ENCODE results near the gene HESX1.

Gene HESX1

DNA sequence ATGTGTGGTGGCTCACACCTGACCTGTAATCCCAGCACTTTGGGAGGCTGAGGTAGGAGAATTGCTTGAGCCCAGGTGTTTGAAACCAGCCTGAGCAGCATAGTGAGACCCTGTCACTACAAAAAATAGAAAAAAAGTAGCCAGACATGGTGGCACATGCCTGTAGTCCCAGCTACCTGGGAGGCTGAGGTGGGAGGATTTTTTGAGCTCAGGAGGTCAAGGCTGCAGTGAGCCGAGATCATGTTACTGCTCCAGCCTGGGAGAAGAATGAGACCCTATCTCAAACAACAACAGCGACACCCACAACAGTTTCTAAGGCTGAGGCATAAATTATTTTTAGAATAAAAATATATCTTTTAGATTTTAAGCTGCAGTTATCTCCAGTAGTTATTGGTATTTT, 34.0 kb upstream of the HESX1 start:
- Histone ChIP-seq H3K36me3 (replicated peaks; ENCODE audit: insufficient read depth, low read length) (peaks cover 8% of the 10 kb centered on the region; the same call in 1 of the 2 replicates), H3K4me1 (ENCODE audit: low read length) (peaks cover 9% of the 10 kb centered on the region), H3K9me3 (replicated peaks; ENCODE audit: insufficient read depth, low read length) (no peaks in the 10 kb centered on the region), H3K27ac (ENCODE audit: low read length) (no peak overlapping the region), H3K9me2 (replicated peaks; ENCODE audit: insufficient read depth, low read length) (no peaks in the 10 kb centered on the region), H3K4me2 (ENCODE audit: low read depth, low read length) (no peak overlapping the region), H3K79me2 (ENCODE audit: low read length) (peaks cover 76% of the 10 kb centered on the region), H3K27me3 (replicated peaks; ENCODE audit: insufficient read depth, low read length) (no peaks in the 10 kb centered on the region), H3K4me3 (ENCODE audit: low read length) (no peak overlapping the region), H3F3A (ENCODE audit: insufficient read depth, low read length) (peaks cover 5% of the 10 kb centered on the region), H4K20me1 (ENCODE audit: insufficient read depth, low read length) (no peaks in the 10 kb centered on the region), H3K9ac (ENCODE audit: low read length) (no peak overlapping the region), H2AFZ (ENCODE audit: low read length) (no peak overlapping the region)
- TF ChIP-seq EZH2 (optimal IDR thresholded peaks at IDR 0.05; ENCODE audit: low read depth, low read length) (no peak), EZH2phosphoT487 (IDR thresholded peaks at IDR 0.05; ENCODE audit: low read length) (no peak)
- TF ChIP-seq, protein P1, sequence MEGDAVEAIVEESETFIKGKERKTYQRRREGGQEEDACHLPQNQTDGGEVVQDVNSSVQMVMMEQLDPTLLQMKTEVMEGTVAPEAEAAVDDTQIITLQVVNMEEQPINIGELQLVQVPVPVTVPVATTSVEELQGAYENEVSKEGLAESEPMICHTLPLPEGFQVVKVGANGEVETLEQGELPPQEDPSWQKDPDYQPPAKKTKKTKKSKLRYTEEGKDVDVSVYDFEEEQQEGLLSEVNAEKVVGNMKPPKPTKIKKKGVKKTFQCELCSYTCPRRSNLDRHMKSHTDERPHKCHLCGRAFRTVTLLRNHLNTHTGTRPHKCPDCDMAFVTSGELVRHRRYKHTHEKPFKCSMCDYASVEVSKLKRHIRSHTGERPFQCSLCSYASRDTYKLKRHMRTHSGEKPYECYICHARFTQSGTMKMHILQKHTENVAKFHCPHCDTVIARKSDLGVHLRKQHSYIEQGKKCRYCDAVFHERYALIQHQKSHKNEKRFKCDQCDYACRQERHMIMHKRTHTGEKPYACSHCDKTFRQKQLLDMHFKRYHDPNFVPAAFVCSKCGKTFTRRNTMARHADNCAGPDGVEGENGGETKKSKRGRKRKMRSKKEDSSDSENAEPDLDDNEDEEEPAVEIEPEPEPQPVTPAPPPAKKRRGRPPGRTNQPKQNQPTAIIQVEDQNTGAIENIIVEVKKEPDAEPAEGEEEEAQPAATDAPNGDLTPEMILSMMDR (IDR thresholded peaks at IDR 0.05; ENCODE audit: low read length): no peak
- no peak for DNase-seq

DNA sequence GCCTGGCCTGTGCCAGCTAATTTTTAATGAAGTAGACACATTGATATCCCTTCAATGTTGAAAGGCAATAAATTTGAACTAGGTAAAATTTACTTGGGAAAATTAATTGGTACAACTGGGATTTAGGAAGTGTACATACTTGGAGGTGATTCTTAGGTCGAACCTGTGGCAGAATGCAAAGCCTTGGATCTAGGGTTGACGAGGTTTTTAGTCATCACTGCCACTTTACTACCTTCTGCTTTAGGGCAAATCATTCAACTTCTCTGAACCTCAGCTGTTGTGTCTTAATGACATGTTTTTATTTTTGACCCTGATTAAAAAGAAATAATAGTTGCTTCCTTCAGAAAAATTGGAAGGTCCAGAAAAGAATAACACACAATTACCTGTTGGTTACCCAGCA, 30.2 kb upstream of the HESX1 start:
- Histone ChIP-seq H3K27ac (ENCODE audit: low read length) (no peak overlapping the region), H3K79me2 (ENCODE audit: low read length) (peaks cover 68% of the 10 kb centered on the region), H3F3A (ENCODE audit: insufficient read depth, low read length) (peaks cover 19% of the 10 kb centered on the region), H3K4me1 (ENCODE audit: low read length) (peaks cover 22% of the 10 kb centered on the region), H3K9me3 (replicated peaks; ENCODE audit: insufficient read depth, low read length) (no peaks in the 10 kb centered on the region), H3K9ac (ENCODE audit: low read length) (no peak overlapping the region), H3K4me2 (ENCODE audit: low read depth, low read length) (no peak overlapping the region), H3K9me2 (replicated peaks; ENCODE audit: insufficient read depth, low read length) (no peaks in the 10 kb centered on the region), H2AFZ (ENCODE audit: low read length) (no peak overlapping the region), H4K20me1 (ENCODE audit: insufficient read depth, low read length) (no peaks in the 10 kb centered on the region), H3K27me3 (replicated peaks; ENCODE audit: insufficient read depth, low read length) (no peaks in the 10 kb centered on the region), H3K36me3 (replicated peaks; ENCODE audit: insufficient read depth, low read length) (no peaks in the 10 kb centered on the region), H3K4me3 (ENCODE audit: low read length) (no peak overlapping the region)
- TF ChIP-seq EZH2 (optimal IDR thresholded peaks at IDR 0.05; ENCODE audit: low read depth, low read length): no peak
- no peak for TF ChIP-seq EZH2phosphoT487 (IDR thresholded peaks at IDR 0.05; ENCODE audit: low read length)
- TF ChIP-seq, protein P1 (IDR thresholded peaks at IDR 0.05; ENCODE audit: low read length): no peak
- DNase-seq: no peak

DNA sequence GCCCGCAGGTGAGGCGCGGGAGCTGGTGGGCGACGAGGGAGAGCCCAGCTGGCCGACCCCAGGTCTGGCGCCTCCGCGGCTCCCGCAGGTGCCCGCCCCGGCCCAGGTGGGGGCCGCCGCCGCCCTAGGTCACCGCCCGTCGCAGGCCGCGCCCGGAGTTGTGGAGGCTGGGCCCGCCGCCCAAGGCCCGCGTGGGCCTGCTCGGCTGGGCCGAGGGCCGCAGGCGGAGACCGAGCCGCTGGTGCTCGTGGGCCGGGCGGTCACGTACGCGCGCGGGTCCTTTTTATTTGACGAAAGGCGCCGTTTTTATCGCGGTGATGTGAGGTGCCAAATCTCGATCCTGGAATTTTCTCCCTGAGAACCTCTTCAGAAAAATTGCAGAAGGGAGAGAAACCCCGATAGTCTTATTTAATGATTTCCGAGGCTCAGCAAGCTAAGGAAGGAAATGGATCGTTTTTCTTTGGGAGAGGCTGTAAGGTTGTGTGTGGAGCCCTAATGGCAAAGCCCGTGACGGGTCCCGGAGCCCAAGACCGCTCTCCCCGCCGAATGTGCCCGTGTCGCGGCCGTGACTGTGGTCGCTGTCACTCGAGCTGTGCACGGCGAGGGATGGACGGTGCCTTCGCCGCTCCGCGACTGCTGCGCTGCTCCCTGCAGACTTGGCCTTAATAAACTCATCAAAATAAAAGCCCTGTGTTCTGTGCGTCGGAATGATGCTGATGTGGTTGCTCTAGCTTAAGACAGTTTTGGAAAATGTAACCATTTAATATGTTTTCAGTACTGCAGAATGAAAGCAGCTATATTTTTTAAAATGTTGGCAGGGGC, 28.4 kb upstream of the HESX1 start:
- Histone ChIP-seq H3K36me3 (replicated peaks; ENCODE audit: insufficient read depth, low read length) (no peaks in the 10 kb centered on the region), H3K4me3 (ENCODE audit: low read length) (peak overlapping the region; percentile 91), H3F3A (ENCODE audit: insufficient read depth, low read length) (peaks cover 19% of the 10 kb centered on the region), H3K4me1 (ENCODE audit: low read length) (peaks cover 27% of the 10 kb centered on the region), H3K9ac (ENCODE audit: low read length) (peak overlapping the region; percentile 68), H3K4me2 (ENCODE audit: low read depth, low read length) (peak overlapping the region; percentile 67), H4K20me1 (ENCODE audit: insufficient read depth, low read length) (no peaks in the 10 kb centered on the region), H3K9me3 (replicated peaks; ENCODE audit: insufficient read depth, low read length) (no peaks in the 10 kb centered on the region), H2AFZ (ENCODE audit: low read length) (peak overlapping the region; percentile 70), H3K27ac (ENCODE audit: low read length) (peak overlapping the region; percentile 68; the same call in 1 of the 2 replicates), H3K27me3 (replicated peaks; ENCODE audit: insufficient read depth, low read length) (no peaks in the 10 kb centered on the region), H3K9me2 (replicated peaks; ENCODE audit: insufficient read depth, low read length) (no peaks in the 10 kb centered on the region), H3K79me2 (ENCODE audit: low read length) (peaks cover 52% of the 10 kb centered on the region)
- DNase-seq: peak; percentile 78
- TF ChIP-seq EZH2 (optimal IDR thresholded peaks at IDR 0.05; ENCODE audit: low read depth, low read length) (no peak), EZH2phosphoT487 (IDR thresholded peaks at IDR 0.05; ENCODE audit: low read length) (no peak)
- TF ChIP-seq, protein P1 (IDR thresholded peaks at IDR 0.05; ENCODE audit: low read length): no peak

Data from MM.1S (cell line).